AG20443 (cell line): Measurements from ENCODE around the gene FCN3.

ENCODE experiments used
- DNase-seq: peaks from one replicate; pipeline ENCODE4 v3.0.0; 2012; ENCODE audit warnings: low spot score, mixed read lengths

Gene FCN3

DNA sequence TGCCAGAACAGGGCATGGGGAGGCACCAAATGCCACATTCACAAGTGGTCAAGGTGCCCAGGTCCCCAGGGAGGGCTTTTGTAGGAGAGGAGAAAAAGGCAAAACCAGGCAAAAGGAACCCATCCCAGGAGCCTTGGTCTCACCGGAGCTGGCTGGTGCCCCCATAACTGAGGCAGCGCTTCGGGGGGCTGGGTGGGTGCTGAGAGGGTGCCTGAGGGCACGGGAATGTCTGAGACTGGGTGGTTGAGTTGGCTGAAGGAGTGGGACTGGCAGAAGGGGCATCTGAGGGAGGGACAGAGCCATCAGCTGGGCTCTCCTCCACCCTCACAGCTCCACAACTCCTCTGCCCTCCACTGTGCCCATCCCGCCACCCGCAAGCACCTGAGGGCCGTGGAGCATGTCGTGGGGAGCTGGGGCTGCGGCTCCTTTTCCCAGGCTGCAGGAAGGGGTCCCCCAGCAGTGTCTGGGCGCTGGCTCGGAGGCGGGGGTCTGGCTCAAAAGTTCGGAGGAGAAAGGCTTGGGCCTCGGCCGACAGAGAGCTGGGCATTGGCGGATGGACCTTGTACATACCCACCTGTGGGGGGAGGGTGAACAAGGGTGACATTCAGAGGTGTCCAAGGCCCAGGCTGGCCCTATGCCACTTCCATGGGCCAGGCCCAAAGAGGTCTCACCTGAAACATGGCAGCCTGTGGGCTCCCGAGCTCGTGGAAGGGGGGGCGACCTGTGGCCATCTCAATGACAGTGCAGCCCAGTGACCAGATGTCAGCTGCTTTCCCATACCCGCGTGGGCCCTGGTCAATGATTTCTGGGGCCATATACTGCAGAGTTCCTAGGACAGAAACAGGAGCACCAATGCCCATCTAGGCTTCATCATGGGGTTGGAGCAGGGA is 16.3 kb downstream of the FCN3 start:
- no peak for DNase-seq

DNA sequence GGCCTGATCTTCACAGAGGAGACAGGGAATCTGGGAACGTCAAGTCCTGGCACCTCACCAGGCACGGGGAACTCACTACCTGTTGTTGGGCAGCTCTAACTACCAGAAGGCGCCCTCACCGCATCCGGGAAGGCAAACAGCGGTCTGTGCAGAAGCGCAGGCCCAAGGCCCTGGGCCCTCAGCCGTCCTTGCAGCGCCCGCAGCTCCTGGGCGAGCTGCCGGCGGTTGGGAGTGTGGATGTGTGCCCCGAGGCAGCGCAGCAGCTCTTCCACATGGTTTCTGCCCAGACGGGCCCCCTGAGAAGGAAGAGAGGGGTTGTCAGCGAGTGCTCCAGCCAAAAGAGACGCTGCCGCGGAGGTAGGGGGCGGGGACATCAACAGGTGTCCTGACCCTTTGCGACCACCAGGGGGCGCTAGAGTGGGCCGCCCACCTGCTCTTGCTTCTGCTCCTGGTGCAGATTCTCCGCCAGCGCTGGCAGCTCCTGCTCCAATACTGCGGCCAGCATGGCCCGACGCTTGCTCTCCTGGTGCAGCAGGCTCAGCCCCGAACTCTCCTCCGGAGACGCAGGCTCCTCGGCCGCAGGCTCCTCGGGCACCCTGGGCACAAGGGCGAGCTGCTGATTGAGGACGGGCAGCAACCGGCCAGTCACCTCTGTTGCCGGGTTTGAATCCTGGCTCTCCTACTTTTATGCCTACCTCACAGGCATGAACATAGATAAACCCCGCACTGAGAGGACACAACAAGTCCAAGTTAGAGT is 17.2 kb downstream of the FCN3 start:
- DNase-seq, result peak; percentile 88

DNA sequence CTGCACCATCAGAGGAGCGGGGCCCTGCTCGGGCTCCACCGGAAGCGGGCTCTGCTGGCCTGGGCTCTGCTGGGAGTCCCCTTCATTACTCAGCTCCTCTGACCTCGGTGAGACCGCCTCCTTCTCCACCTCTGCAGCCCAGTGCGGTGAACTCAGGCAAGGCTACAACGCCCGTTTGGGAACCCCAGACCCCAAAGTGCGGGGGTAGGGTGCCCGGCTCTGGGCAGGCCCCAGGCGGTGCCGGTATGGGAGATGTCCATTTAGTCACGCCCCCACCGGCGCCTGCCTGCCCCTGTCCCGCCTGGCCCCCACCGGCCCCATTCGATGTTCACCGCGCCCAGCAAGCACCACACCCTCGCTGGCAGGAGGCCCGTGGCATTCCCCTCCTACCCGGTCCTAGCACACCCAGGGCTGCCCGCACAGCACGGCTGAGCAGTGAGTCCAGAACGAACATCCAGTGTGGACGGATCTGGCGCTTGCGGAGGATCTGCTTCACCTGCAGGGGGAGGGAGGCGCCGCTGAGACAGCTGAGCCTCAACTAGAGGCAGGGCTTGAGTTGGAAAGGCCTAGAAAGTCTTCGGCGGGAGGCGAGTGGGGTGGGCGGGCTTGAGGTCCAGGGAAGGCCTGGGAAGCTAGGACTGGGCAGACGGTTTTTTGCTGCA is 17.9 kb downstream of the FCN3 start:
- DNase-seq, result no peak

GRCh38 chr1:27356277-27356618 is 18.4 kb downstream of the FCN3 start:
- DNase-seq, result no peak

DNA sequence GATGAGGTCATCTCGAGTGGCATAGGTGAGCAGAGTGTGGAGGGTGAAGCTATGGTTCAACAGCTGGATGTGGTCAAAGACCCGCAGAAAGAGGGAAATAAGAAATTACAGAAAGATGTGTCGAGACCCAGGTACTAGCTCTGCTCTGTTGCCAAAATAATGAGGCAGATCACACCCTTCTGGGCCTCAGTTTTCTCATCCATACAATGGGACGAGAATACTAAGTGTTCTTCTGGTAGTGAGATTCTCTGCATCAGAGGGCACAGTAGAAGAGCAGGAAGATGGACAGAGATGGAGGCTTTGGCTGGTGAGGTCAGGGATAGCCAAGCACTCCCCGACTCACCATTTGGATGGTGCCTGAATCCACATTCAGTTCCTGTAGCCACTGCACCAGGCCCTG is 18.9 kb downstream of the FCN3 start:
- DNase-seq, result no peak

DNA sequence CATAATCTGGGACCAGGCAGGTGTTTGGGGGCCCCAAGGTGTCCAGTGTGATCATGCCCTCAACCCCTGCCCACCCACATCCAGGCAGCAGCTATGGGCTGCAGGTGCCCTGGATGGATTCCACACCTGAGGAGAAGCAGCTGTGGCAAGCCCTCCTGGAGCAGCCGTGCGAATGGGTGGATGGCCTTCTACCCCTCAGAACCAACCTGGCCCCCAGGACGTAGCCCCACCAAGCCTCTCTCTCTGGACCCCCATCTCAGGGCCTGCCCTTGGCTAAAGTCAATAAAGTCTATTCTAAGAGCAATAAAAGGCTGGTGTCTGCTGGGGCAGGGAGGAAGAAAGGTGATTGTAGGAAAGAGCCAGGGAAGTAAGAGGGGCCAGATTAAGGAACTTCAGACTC is 21.0 kb downstream of the FCN3 start:
- no peak for DNase-seq

DNA sequence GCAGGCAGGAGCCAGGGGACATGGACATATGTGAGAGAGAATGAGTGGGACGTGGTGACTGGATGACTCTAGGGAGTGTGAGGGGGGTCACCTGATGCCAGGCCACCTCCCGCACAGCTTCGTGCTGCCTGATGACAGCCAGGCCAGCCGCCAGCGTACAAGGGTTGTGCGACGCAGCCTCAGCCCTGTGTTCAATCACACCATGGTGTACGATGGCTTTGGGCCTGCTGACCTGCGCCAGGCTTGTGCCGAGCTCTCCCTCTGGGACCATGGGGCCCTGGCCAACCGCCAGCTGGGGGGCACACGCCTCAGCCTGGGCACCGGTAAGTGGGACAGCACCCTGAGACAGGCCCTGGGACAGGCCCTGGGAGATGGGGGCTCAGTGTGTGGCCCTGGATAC is 21.5 kb downstream of the FCN3 start:
- DNase-seq, result no peak

DNA sequence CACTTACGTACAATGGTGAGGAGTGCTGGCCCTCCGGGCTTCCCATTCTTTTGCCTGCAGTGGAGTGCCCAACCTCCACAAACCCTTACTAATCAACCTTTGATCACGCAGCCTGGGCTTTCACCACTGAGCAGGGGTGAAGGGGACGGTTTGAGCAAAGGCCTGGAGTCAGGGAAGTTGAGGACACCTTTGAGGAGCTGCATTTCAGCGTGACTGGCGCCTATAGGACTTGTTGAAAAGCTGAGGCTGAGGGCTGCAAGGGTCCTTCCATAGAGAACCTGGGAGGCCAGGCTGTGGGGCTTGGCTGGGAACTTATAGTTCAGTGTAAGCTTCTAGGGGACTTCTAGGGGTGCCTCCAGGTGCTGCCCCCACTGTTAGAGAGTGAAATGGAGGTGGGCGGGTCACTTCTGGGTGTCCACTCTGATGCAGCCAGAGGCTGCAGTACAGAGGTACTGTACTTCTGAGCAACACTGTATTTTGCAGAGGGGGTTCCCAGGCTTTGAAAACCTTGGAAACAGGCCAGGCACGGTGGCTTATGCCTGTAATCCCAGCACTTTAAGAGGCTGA is 23.0 kb downstream of the FCN3 start:
- DNase-seq, result no peak

DNA sequence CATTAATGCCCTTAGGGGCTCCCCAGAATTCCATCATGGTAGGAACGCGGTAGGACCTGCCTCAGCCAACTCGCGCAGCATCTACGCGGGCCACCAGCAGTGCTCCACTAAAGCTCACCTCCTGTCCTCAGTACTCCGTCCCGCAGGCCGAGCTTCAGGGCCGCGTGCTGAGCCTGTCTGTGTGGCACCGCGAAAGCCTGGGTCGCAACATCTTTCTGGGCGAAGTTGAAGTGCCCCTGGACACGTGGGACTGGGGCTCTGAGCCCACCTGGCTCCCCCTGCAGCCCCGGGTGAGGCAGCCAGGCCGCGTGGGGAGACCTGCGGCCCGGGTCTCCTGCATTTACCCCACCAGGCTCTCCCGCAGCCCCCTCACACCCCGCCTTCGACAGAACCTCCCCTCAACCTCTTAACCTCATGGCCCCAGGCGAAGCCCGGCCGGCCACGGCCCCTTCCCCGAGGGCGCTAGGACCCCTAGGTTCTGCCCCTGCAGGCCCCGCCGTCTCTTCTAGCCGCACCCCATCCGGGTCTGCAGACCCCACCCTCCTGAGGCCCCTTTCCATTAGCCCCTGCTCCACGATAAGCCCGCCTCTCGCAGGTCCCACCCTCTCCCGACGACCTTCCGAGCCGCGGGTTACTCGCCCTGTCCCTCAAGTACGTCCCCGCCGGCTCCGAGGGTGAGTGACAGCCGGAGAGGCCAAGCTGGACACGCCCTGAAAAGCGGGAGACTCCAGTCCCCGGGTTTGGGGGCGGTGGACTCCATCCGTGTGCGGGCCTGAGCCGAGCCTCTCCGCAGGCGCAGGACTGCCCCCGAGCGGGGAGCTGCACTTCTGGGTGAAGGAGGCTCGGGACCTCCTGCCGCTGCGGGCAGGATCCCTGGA is 23.7 kb downstream of the FCN3 start:
- peak; percentile 41 for DNase-seq

- peak; percentile 90 for DNase-seq
These were observed 24.6 kb downstream of the FCN3 start for GRCh38 chr1:27349784-27350662.

- peak; percentile 45 for DNase-seq
These were observed 25.5 kb downstream of the FCN3 start for GRCh38 chr1:27348861-27349783.

DNA sequence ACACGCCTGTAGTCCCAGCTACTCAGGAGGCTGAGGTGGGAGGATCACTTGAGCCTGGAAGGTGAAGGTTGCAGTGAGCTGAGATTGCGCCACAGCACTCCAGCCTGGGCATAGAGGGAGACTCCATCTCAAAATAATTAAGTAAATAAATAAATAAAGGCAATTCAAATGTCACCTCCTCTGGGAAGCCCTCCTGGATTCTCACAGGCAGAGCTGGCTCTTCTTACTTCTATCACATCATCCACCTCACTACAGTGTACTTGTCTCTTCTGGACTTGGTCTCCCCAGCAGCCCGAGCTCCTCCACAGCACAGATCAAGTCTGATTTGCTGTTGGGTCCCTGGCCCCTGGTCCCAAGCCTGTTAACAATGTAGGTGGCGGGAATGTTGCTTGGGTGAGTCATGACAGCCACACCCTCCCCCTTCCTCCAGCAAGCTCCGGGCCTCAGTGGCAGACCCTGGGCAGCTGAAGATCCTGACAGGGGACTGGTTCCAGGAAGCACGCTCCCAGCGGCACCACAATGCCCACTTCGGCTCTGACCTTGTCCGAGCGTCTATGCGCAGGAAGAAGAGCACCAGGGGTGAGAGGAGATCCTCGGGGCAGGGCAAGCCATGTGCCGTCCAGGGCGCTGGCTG is 27.5 kb downstream of the FCN3 start:
- DNase-seq, result no peak

DNA sequence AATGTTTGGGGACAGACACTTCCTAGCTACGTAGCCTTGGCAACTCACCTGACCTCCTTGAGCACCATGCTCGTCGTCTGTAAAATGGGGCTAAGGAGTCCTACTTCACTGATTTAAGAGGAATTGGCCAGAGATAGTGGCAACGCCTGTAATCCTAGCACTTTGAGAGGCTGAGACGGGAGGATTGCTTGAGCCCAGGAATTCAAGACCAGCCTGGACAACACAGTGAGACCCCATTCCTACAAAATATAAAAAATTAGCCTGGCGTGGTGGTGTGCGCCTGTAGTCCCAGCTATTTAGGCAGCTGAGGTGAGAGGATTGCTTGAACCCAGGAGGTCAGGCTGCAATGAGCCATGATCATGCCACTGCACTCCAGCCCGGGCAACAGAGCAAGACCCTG is 28.3 kb downstream of the FCN3 start:
- DNase-seq, result no peak

- no peak for DNase-seq
These were observed 29.4 kb downstream of the FCN3 start for GRCh38 chr1:27345272-27345671.

- no peak for DNase-seq
These were observed 31.0 kb downstream of the FCN3 start for GRCh38 chr1:27343639-27344025.

GRCh38 chr1:27342778-27343638 is 31.6 kb downstream of the FCN3 start:
- DNase-seq, result no peak

GRCh38 chr1:27342391-27342777 is 32.2 kb downstream of the FCN3 start:
- no peak for DNase-seq
